Prostate gland (tissue), 2 donors: Measurements from ENCODE around the gene ABTB2. TPM values are rescaled to one million over a fixed set of nuclear protein-coding genes. Genes with fewer than 3 reads are reported as not detected.

Source experiments
- DNase-seq: peaks from one replicate; pipeline ENCODE4 v3.0.0-alpha.2; 2019; ENCODE audit warnings: low spot score
- H3K27ac ChIP-seq, 2 donors: fragments of 200-600 bp; sonication (generic); 2 replicates each; pipeline ENCODE4 v1.5.1; 2017 to 2019
- H3K27me3 ChIP-seq: fragments of 200-600 bp; sonication (generic); replicated peaks from 2 replicates; pipeline ENCODE4 v1.5.1; 2019; ENCODE audit not compliant: insufficient read depth
- H3K36me3 ChIP-seq, 2 donors: fragments of 200-600 bp; sonication (generic); 1 replicate in 1 of 2; 2 replicates in 1 of 2; pipeline versions ENCODE4 v1.5.1 to v1.8.1; 2017 to 2019
- H3K4me1 ChIP-seq: fragments of 200-600 bp; sonication (generic); replicated peaks from 2 replicates; pipeline ENCODE4 v1.5.1; 2019
- H3K4me3 ChIP-seq, 2 donors: fragments of 200-600 bp; sonication (generic); 2 replicates each; pipeline ENCODE4 v1.5.1; 2017 to 2019
- H3K9me3 ChIP-seq: fragments of 200-600 bp; sonication (generic); 2 replicates; pipeline ENCODE4 v1.5.1; 2017
- CTCF ChIP-seq, 4 experiments: fragments of 200-600 bp in 2 of 4; fragments of 450-650 bp in 2 of 4; sonication (generic) in 2 of 4; IDR thresholded peaks; 1 replicate in 3 of 4; 2 replicates in 1 of 4; pipeline ENCODE4 v1.5.1; 2016 to 2019; ENCODE audit warnings: antibody characterized with exemption in 4 of 4, mild to moderate bottlenecking in 2 of 4, moderate library complexity in 2 of 4
- POLR2A ChIP-seq: fragments of 450-650 bp; IDR thresholded peaks from one replicate; pipeline ENCODE4 v1.6.1; 2016; ENCODE audit warnings: antibody characterized with exemption, mild to moderate bottlenecking
- POLR2AphosphoS5 ChIP-seq: sonication (generic); formaldehyde crosslinking; IDR thresholded peaks from one replicate; pipeline ENCODE4 v1.6.1; 2017; ENCODE audit warnings: antibody characterized with exemption
- WGBS: methylation state at CpG from one replicate; pipeline ENCODE4 v1.1.5; 2018; 5-methylcytosine and 5-hydroxymethylcytosine counted together
- intact Hi-C: fragments of 100-400 bp; cut with DNase I; formaldehyde crosslinking; loops from one replicate; pipeline ENCODE4 v1.14.2; 2022
- total RNA-seq, 2 donors: library from RNA; depleted of rRNA; stranded (reverse); fragments of >200 nt; gene quantifications; one replicate each; pipeline ENCODE4 v1.1.0, GENCODE V29; 2016

ABTB2 gene
- total RNA-seq, 2 donors from 2014 or later: 3.0 to 13.7 TPM

GRCh38 chr11:34299284-34299972, 58.4 kb downstream of the ABTB2 start:
- H3K27ac ChIP-seq: no peak overlapping the region
- intact Hi-C loops: no loop called here
- WGBS: 35% methylated on average over 11 of the region's 11 CpGs
- DNase-seq: no peak
- no peaks in the 10 kb centered on the region for H3K27me3 ChIP-seq
- H3K9me3 ChIP-seq: no peaks in the 10 kb centered on the region
- H3K4me1 ChIP-seq: peaks cover 4% of the 10 kb centered on the region
- TF ChIP-seq POLR2AphosphoS5 (no peak), CTCF (IDR thresholded peaks at IDR 0.05) (no peak), POLR2A (no peak)
- no peak overlapping the region for H3K4me3 ChIP-seq
- no peaks in the 10 kb centered on the region for H3K36me3 ChIP-seq

GRCh38 chr11:34298871-34299270, 58.9 kb downstream of the ABTB2 start:
- no peak overlapping the region for H3K27ac ChIP-seq
- H3K9me3 ChIP-seq: no peaks in the 10 kb centered on the region
- intact Hi-C loops: no loop called here
- H3K4me1 ChIP-seq: peaks cover 4% of the 10 kb centered on the region
- whole genome bisulfite sequencing: 34% methylated on average over 2 of the region's 2 CpGs
- no peak for DNase-seq
- H3K4me3 ChIP-seq: no peak overlapping the region
- TF ChIP-seq POLR2A (no peak), POLR2AphosphoS5 (no peak), CTCF (IDR thresholded peaks at IDR 0.05) (no peak)
- no peaks in the 10 kb centered on the region for H3K27me3 ChIP-seq
- H3K36me3 ChIP-seq: no peaks in the 10 kb centered on the region

- Histone ChIP-seq H3K9me3 (no peaks in the 10 kb centered on the region), H3K4me3 (no peak overlapping the region), H3K4me1 (peaks cover 4% of the 10 kb centered on the region), H3K27ac (no peak overlapping the region), H3K27me3 (no peaks in the 10 kb centered on the region), H3K36me3 (no peaks in the 10 kb centered on the region)
- intact Hi-C loops: no loop called here
- WGBS: 94% methylated on average over 1 of the region's 1 CpG
- TF ChIP-seq CTCF (IDR thresholded peaks at IDR 0.05): no peak
- TF ChIP-seq POLR2AphosphoS5: no peak
- no peak for TF ChIP-seq POLR2A
- no peak for DNase-seq
Observed at GRCh38 chr11:34296412-34296811, 61.4 kb downstream of the ABTB2 start.

- Histone ChIP-seq H3K4me3 (no peak overlapping the region), H3K4me1 (no peaks in the 10 kb centered on the region), H3K27me3 (no peaks in the 10 kb centered on the region), H3K9me3 (no peaks in the 10 kb centered on the region), H3K27ac (no peak overlapping the region), H3K36me3 (no peaks in the 10 kb centered on the region)
- 75% methylated on average over 2 of the region's 2 CpGs for whole genome bisulfite sequencing
- no peak for TF ChIP-seq POLR2A
- no peak for TF ChIP-seq CTCF (IDR thresholded peaks at IDR 0.05)
- no peak for TF ChIP-seq POLR2AphosphoS5
- no peak for DNase-seq
- intact Hi-C loops: no loop called here
Observed at GRCh38 chr11:34292546-34292945, 65.3 kb downstream of the ABTB2 start.

GRCh38 chr11:34292111-34292510, 65.7 kb downstream of the ABTB2 start:
- H3K27me3 ChIP-seq: no peaks in the 10 kb centered on the region
- H3K27ac ChIP-seq: no peak overlapping the region
- H3K4me3 ChIP-seq: no peak overlapping the region
- TF ChIP-seq CTCF (IDR thresholded peaks at IDR 0.05): no peak
- no peak for TF ChIP-seq POLR2AphosphoS5
- 91% methylated on average over 3 of the region's 3 CpGs for WGBS
- no peaks in the 10 kb centered on the region for H3K9me3 ChIP-seq
- H3K4me1 ChIP-seq: no peaks in the 10 kb centered on the region
- intact Hi-C loops: no loop called here
- no peak for DNase-seq
- no peaks in the 10 kb centered on the region for H3K36me3 ChIP-seq
